DMS 273 treated with DMSO at 0.1 percent for 48 hours (cell line): ENCODE results near the gene GRIA1.

ENCODE experiments used
- DNase-seq: peaks from one replicate; lab custom pipeline; 2025; lab: John Stamatoyannopoulos, UW

The GRIA1 gene

GRCh38 chr5:153659039-153659736, 168.7 kb downstream of the GRIA1 start:
- DNase-seq: no peak

- peak; percentile 6 for DNase-seq
Observed at GRCh38 chr5:153660919-153661318, 170.4 kb downstream of the GRIA1 start.

- DNase-seq: no peak
Observed at GRCh38 chr5:153661897-153662296, 171.4 kb downstream of the GRIA1 start.

DNA sequence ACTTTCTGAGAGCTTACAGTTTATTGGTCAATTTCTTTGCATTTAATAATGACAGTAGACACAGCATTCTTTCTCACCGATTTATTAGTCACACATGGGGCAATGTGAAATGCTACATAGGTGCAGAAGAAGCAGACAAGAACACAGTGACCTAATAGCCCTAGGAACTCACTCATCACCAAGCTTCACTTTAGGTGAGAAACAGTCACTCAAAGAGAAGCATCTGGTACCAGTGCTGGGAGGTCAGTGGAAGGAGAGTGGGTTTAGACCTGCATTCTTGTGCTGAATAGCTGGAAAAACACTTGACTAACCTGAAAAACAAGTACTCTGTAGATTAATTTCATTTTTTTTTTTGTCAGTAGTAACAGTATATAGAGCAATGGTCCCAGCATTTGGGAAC, 179.6 kb downstream of the GRIA1 start:
- no peak for DNase-seq

GRCh38 chr5:153671653-153672346, 181.3 kb downstream of the GRIA1 start:
- DNase-seq: no peak

DNA sequence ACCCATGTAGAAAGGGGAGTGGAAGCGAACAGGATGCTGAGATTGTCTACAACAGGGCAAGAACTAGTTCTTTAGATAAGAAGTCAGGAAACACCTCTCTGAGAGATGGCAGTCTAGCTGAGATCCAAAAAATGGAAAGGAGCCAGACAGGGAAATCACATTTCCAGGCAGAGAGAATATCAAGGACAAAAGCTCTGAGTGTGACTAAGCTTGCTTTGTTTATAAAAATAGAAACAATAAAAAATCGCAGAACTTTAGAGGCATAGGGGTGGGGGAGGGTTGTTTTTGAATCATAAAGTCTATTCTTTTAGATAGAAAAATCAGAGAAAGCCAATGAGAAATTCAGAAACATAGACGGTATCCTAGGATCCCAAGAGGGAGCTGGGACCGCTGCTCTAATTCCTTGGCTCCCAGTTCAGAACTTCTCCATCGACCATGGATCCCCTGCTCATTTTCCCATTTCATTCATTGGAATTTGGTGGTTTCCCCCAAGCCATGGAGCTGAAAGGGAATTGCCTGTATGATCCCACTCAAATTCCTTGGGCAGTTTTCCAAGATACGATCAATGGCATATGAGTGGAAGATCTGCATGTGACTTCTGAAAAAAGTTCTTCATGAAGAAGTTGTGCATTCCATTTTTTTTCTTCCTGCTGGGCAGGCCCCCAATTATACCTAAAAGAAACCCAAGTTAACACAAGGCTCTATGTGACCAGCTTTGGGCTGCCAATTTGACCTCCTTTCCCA, 182.0 kb downstream of the GRIA1 start:
- no peak for DNase-seq

GRCh38 chr5:153674356-153674755, 183.9 kb downstream of the GRIA1 start:
- DNase-seq: no peak

GRCh38 chr5:153676406-153676805, 185.9 kb downstream of the GRIA1 start:
- DNase-seq: no peak

DNA sequence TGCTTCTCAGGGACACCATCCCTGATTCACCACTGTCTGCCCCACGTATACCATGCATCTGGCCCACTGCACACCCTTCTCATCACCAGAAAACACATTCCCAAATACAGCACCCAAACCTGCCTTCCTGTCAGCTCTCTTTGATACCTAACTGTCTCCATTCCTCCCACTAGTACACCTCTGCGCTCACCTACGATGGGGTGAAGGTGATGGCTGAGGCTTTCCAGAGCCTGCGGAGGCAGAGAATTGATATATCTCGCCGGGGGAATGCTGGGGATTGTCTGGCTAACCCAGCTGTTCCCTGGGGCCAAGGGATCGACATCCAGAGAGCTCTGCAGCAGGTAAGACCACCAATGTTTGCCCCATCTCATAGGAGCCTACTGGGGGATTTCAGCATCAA, 186.4 kb downstream of the GRIA1 start:
- no peak for DNase-seq

GRCh38 chr5:153678617-153679329, 188.3 kb downstream of the GRIA1 start:
- no peak for DNase-seq

GRCh38 chr5:153690236-153690635, 199.8 kb downstream of the GRIA1 start:
- no peak for DNase-seq

DNA sequence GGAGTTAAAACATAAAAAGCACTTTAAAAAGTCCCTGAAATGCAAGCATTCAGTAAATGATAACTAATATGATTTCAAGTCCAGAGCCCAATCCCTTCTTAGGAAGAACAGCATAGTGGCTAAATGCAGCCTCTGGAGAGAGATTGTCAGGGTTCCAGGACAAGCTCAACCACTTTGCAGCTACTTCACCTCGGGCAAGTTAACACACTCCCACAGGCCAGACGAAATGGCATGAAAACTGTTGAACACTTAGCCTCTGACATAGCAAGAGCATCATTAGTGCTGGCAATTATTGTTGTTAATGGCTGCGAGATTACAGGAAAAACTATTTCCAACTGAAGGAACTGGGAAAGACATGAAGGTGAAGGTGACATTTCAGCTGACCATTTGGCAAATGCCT, 205.8 kb downstream of the GRIA1 start:
- no peak for DNase-seq

DNA sequence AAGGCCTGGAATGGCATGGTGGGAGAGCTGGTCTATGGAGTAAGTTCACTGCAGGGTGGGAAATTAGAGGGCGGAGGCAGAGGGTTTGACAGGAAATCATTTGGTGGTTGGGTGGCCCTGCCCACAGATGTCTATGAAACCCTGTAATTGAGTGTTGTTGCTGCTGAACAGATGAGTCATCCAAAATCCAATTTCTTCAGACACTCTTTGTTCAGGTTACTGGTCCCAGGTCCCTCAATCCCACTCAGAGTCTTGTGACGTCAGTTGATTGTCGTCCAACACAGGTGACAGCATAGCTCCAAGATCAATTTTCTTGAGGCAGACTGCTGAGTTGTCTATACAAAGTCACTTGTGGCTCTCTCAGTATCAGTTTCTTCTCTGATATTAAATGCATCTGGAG, 208.6 kb downstream of the GRIA1 start:
- no peak for DNase-seq

DNA sequence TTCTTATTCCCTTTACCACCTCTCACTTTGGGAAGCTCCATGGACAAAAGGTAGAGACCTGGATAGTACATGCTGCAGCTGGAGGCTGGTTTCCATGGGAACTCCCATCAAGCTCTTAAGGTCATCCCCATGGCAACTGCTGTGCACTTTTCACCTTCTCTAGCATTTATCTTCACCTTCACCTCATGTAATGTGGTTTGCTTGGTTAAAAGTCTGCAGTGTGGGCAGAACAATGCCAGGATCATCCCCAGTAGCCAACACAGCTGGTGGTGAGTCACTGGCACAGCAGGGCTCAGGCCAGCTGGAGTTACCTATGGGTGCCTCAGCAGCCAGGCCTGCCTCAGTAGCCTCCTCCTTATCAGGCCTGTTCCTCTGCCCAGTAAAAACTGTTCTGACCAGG, 210.5 kb downstream of the GRIA1 start:
- DNase-seq: no peak

GRCh38 chr5:153702265-153702664, 211.8 kb downstream of the GRIA1 start:
- DNase-seq: no peak

- DNase-seq: no peak
Observed at GRCh38 chr5:153704110-153704509, 213.6 kb downstream of the GRIA1 start.

DNA sequence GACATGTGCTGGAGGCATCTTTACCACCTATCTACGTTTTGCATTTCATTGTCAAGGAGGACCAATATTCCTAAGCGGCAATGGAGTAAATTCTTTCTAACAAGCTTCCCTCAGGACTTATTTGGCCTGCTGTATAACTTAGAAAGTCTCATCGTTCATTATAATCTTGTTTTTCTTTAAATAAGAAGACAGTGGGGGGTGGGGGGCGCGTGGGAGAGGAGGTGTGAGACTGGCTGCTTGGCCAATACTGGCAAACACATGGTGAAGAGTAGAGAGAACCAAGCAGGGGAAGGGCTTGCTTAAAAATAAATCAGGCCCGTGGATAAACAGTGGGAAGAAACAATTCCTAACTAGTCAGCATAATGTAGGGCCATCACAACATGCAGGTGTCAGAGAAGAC, 217.2 kb downstream of the GRIA1 start:
- DNase-seq: no peak

GRCh38 chr5:153711755-153712154, 221.3 kb downstream of the GRIA1 start:
- DNase-seq: no peak

DNA sequence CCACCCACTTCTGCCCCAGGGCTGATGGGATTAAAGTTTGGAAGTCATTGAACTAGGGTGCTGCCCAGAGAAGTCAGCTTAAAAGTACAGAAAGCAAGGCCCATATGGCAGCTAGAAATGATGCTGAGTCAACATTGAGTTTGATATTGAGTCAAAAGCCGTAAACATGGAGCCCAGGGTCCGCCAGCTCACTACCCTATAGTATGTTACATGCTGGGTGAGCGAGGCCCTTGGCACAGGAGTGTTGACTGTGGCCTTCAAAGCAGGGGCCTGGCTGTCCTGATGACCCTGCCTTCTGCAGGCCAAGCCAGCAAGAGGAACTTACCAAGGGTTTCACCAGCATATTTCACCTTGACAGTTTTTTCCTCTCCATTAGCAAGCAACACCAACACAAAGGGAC, 222.5 kb downstream of the GRIA1 start:
- DNase-seq: no peak

- no peak for DNase-seq
Observed at GRCh38 chr5:153713943-153714342, 223.5 kb downstream of the GRIA1 start.

DNA sequence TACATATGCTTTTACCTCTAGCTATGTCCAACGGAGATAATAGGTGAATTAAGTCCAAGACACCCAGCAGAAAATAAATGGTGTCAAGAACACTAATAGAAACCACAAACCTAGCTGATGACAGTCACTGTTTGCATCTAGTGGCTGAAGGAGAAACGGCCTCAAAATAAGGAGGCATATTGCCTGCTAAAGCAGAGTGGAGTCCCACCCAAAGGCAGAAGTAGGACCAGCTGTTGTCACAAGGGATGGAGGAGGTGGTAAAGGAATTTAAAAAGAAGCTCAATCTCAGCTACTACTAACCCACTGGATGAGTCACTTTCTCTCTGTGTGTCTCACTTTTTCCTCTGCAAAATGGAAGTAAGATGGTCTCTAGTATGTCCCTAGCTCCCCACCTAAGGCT, 224.3 kb downstream of the GRIA1 start:
- no peak for DNase-seq

GRCh38 chr5:153717287-153717686, 226.8 kb downstream of the GRIA1 start:
- no peak for DNase-seq

DNA sequence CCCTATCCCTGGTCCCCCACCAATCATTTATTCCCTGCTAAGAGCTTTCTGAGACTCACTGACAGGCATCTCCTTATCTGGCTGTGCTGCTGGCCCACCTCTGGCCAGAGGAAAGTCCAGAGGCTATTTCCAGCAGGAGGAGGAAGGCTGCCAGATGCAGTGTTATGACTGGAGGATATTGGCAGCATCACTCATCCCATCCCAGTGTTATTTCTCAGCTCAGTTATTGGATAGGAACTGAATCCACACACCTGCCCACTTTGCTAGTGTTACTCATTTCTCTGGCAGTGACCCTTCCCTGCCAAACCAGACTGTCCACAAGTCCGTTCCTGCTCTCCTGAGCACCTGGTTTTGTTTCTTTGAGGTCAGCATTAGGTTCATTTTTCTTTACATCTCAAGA, 228.2 kb downstream of the GRIA1 start:
- DNase-seq: no peak
